Measurements from ENCODE around the gene ACSF3.

- TF ChIP-seq CTCF (conservative IDR thresholded peaks at IDR 0.05 in 1 of 2, IDR thresholded peaks at IDR 0.05 in 1 of 2; ENCODE audit: low read depth in 1 of 2, low read length in 2 of 2) (no peak), EZH2 (IDR thresholded peaks at IDR 0.05; ENCODE audit: low read length, missing control alignments) (no peak)
These were observed 8.6 kb upstream of the ACSF3 start for GRCh38 chr16:89084814-89085612.

All from fibroblast of lung (primary cell).